Effector memory CD4-positive, alpha-beta T cell (primary cell): Measurements from ENCODE around the gene HSPH1.
"Not testable (repeated sequence)": the region's sequence is repeated elsewhere in the genome, so short reads cannot be mapped to it uniquely, and the experiment has no call there.

Source experiments
- DNase-seq, 3 donors: peaks; one replicate each; pipeline ENCODE4 v3.0.0-alpha.2; 2020
- H3K27ac ChIP-seq: 2 replicates; pipeline ENCODE4 v1.7.0; 2013; ENCODE audit warnings: mild to moderate bottlenecking, low read length, moderate library complexity; ENCODE audit not compliant: insufficient read depth, poor library complexity, severe bottlenecking
- H3K27me3 ChIP-seq: replicated peaks from 2 replicates; pipeline ENCODE4 v1.7.0; 2013; ENCODE audit warnings: mild to moderate bottlenecking, low read length; ENCODE audit not compliant: insufficient read depth, control insufficient read depth, poor library complexity, severe bottlenecking
- H3K36me3 ChIP-seq: 2 replicates; pipeline ENCODE4 v1.7.0; 2013; ENCODE audit warnings: mild to moderate bottlenecking, low read length, moderate library complexity; ENCODE audit not compliant: control insufficient read depth, insufficient read depth
- H3K4me1 ChIP-seq: 2 replicates; pipeline ENCODE4 v1.7.0; 2013; ENCODE audit warnings: low read length, mild to moderate bottlenecking; ENCODE audit not compliant: control insufficient read depth, insufficient read depth, poor library complexity, severe bottlenecking
- H3K4me3 ChIP-seq: 2 replicates; pipeline ENCODE4 v1.7.0; 2013; ENCODE audit warnings: low read length, low read depth, mild to moderate bottlenecking; ENCODE audit not compliant: insufficient read depth, poor library complexity, severe bottlenecking
- H3K9me3 ChIP-seq: 2 replicates; pipeline ENCODE4 v1.7.0; 2013; ENCODE audit warnings: mild to moderate bottlenecking, low read length, moderate library complexity; ENCODE audit not compliant: control insufficient read depth

HSPH1 gene

GRCh38 chr13:31105020-31105795 is 56.5 kb downstream of the HSPH1 start:
- no peaks in the 10 kb centered on the region for H3K9me3 ChIP-seq
- DNase-seq: no peak
- peaks cover 1% of the 10 kb centered on the region for H3K27me3 ChIP-seq
- no peaks in the 10 kb centered on the region for H3K36me3 ChIP-seq
- H3K4me1 ChIP-seq: no peaks in the 10 kb centered on the region
- no peak overlapping the region for H3K27ac ChIP-seq
- H3K4me3 ChIP-seq: no peak overlapping the region

- Histone ChIP-seq H3K4me3 (no peak overlapping the region), H3K9me3 (no peaks in the 10 kb centered on the region), H3K36me3 (no peaks in the 10 kb centered on the region), H3K27ac (no peak overlapping the region), H3K27me3 (no peaks in the 10 kb centered on the region), H3K4me1 (no peaks in the 10 kb centered on the region)
- no peak for DNase-seq
These were observed 58.8 kb downstream of the HSPH1 start for GRCh38 chr13:31102905-31103304.

- no peak for DNase-seq
- H3K27ac ChIP-seq: no peak overlapping the region
- no peaks in the 10 kb centered on the region for H3K9me3 ChIP-seq
- no peak overlapping the region for H3K4me3 ChIP-seq
- H3K4me1 ChIP-seq: no peaks in the 10 kb centered on the region
- no peaks in the 10 kb centered on the region for H3K36me3 ChIP-seq
- no peaks in the 10 kb centered on the region for H3K27me3 ChIP-seq
These were observed 60.1 kb downstream of the HSPH1 start for GRCh38 chr13:31101472-31102170.

- DNase-seq: no peak
- H3K36me3 ChIP-seq: no peaks in the 10 kb centered on the region
- H3K27ac ChIP-seq: no peak overlapping the region
- no peaks in the 10 kb centered on the region for H3K4me1 ChIP-seq
- no peaks in the 10 kb centered on the region for H3K9me3 ChIP-seq
- no peaks in the 10 kb centered on the region for H3K27me3 ChIP-seq
- no peak overlapping the region for H3K4me3 ChIP-seq
These were observed 61.0 kb downstream of the HSPH1 start for GRCh38 chr13:31100721-31101120.

- not testable (repeated sequence) for H3K9me3 ChIP-seq, H3K4me3 ChIP-seq, DNase-seq, H3K36me3 ChIP-seq, H3K27ac ChIP-seq, H3K27me3 ChIP-seq, H3K4me1 ChIP-seq
These were observed 63.7 kb downstream of the HSPH1 start for GRCh38 chr13:31097911-31098434.

- no peaks in the 10 kb centered on the region for H3K27me3 ChIP-seq
- DNase-seq: no peak
- no peaks in the 10 kb centered on the region for H3K36me3 ChIP-seq
- no peak overlapping the region for H3K27ac ChIP-seq
- H3K9me3 ChIP-seq: no peaks in the 10 kb centered on the region
- H3K4me3 ChIP-seq: no peak overlapping the region
- no peaks in the 10 kb centered on the region for H3K4me1 ChIP-seq
These were observed 64.9 kb downstream of the HSPH1 start for GRCh38 chr13:31096654-31097302.

GRCh38 chr13:31094331-31095015 is 67.2 kb downstream of the HSPH1 start:
- Histone ChIP-seq H3K36me3 (no peaks in the 10 kb centered on the region), H3K4me1 (no peaks in the 10 kb centered on the region), H3K27me3 (no peaks in the 10 kb centered on the region), H3K9me3 (no peaks in the 10 kb centered on the region), H3K27ac (no peak overlapping the region), H3K4me3 (no peak overlapping the region)
- DNase-seq: no peak

GRCh38 chr13:31093145-31093885 is 68.4 kb downstream of the HSPH1 start:
- no peak overlapping the region for H3K27ac ChIP-seq
- H3K36me3 ChIP-seq: no peaks in the 10 kb centered on the region
- H3K27me3 ChIP-seq: no peaks in the 10 kb centered on the region
- H3K9me3 ChIP-seq: no peaks in the 10 kb centered on the region
- H3K4me1 ChIP-seq: no peaks in the 10 kb centered on the region
- no peak for DNase-seq
- H3K4me3 ChIP-seq: no peak overlapping the region

- H3K4me1 ChIP-seq: no peaks in the 10 kb centered on the region
- DNase-seq: no peak
These were observed 69.1 kb downstream of the HSPH1 start for GRCh38 chr13:31092646-31093045.

More at GRCh38 chr13:31092646-31093045, 69.1 kb downstream of the HSPH1 start:
- Histone ChIP-seq H3K4me3 (no peak overlapping the region), H3K27me3 (no peaks in the 10 kb centered on the region), H3K36me3 (no peaks in the 10 kb centered on the region), H3K9me3 (no peaks in the 10 kb centered on the region), H3K27ac (no peak overlapping the region)
